Lower lobe of right lung (tissue), 2 donors: ENCODE results near the gene TMEM53. TPM values are rescaled to one million over a fixed set of nuclear protein-coding genes. Genes with fewer than 3 reads are reported as not detected.

Experiments used
- ATAC-seq, 2 donors: fragments of 200-7000 bp; cut with Tn5 transposase; one replicate each; pipeline ENCODE4 v1.9.1; 2020 to 2022; ENCODE audit warnings: mild to moderate bottlenecking in 2 of 2, moderate library complexity in 2 of 2
- DNase-seq: peaks from one replicate; pipeline ENCODE4 v3.0.0-alpha.2; 2020
- H3K27ac ChIP-seq: fragments of 200-600 bp; one replicate; pipeline ENCODE4 v1.8.0; 2022
- H3K27me3 ChIP-seq: fragments of 200-600 bp; one replicate; pipeline ENCODE4 v1.8.0; 2022; ENCODE audit warnings: low read depth
- H3K36me3 ChIP-seq: fragments of 200-600 bp; one replicate; pipeline ENCODE4 v1.8.0; 2022; ENCODE audit warnings: mild to moderate bottlenecking
- H3K4me1 ChIP-seq: fragments of 200-600 bp; one replicate; pipeline ENCODE4 v1.8.0; 2022
- H3K4me3 ChIP-seq: fragments of 200-600 bp; one replicate; pipeline ENCODE4 v1.8.0; 2022; ENCODE audit warnings: mild to moderate bottlenecking
- H3K9me3 ChIP-seq: fragments of 200-600 bp; one replicate; pipeline ENCODE4 v1.8.0; 2022
- CTCF ChIP-seq: fragments of 200-600 bp; IDR thresholded peaks from one replicate; pipeline ENCODE4 v1.8.0; 2022; ENCODE audit warnings: antibody characterized with exemption, mild to moderate bottlenecking
- intact Hi-C: fragments of 100-400 bp; cut with DNase I; formaldehyde crosslinking; loops from one replicate; pipeline ENCODE4 v1.11.0; 2022
- total RNA-seq: library from RNA; stranded (reverse); fragmentation: NEBNext Ultra II Directional; extraction: Animal tissue kit (Norgen Biotek cat#: 25700); gene quantifications from one replicate; pipeline ENCODE4 v1.2.1, GENCODE V29; 2021
- donor health status: DM: no; HTN: yes; CAD: no; lungs with severe emphysema.

The TMEM53 gene
- total RNA-seq, 1 donor from 2014 or later = 22.6 TPM

- H3K27ac ChIP-seq = no peak overlapping the region
- no peaks in the 10 kb centered on the region for H3K27me3 ChIP-seq
- intact Hi-C loops = no loop called here
- H3K36me3 ChIP-seq = no peaks in the 10 kb centered on the region
- ATAC-seq (no peak), DNase-seq (no peak)
- TF ChIP-seq CTCF = no peak
- H3K9me3 ChIP-seq = no peaks in the 10 kb centered on the region
- no peaks in the 10 kb centered on the region for H3K4me1 ChIP-seq
- H3K4me3 ChIP-seq = no peak overlapping the region
These were observed 10.9 kb downstream of the TMEM53 start for GRCh38 chr1:44663417-44663816.

GRCh38 chr1:44662683-44663030 lies 11.6 kb downstream of the TMEM53 start:
- Histone ChIP-seq H3K4me3 (no peak overlapping the region), H3K27ac (no peak overlapping the region), H3K4me1 (no peaks in the 10 kb centered on the region), H3K27me3 (no peaks in the 10 kb centered on the region), H3K36me3 (peaks cover under 1% of the 10 kb centered on the region), H3K9me3 (no peaks in the 10 kb centered on the region)
- DNase-seq (no peak), ATAC-seq (no peak)
- TF ChIP-seq CTCF = no peak
- intact Hi-C loops = no loop called here

GRCh38 chr1:44661781-44662682 lies 12.2 kb downstream of the TMEM53 start:
- Histone ChIP-seq H3K27me3 (no peaks in the 10 kb centered on the region), H3K4me1 (no peaks in the 10 kb centered on the region), H3K27ac (no peak overlapping the region), H3K9me3 (no peaks in the 10 kb centered on the region), H3K4me3 (no peak overlapping the region), H3K36me3 (peaks cover 7% of the 10 kb centered on the region)
- ATAC-seq (no peak), DNase-seq (no peak)
- intact Hi-C loops = no loop called here
- TF ChIP-seq CTCF = no peak

- H3K36me3 ChIP-seq = peaks cover 17% of the 10 kb centered on the region
- H3K4me1 ChIP-seq = no peaks in the 10 kb centered on the region
- no peak for TF ChIP-seq CTCF
- DNase-seq (peak; percentile 62), ATAC-seq (peak; percentile 25 to 53)
- H3K27me3 ChIP-seq = no peaks in the 10 kb centered on the region
- no peak overlapping the region for H3K4me3 ChIP-seq
- H3K27ac ChIP-seq = no peak overlapping the region
- intact Hi-C loops = no loop called here
- H3K9me3 ChIP-seq = no peaks in the 10 kb centered on the region
These were observed 14.1 kb downstream of the TMEM53 start for GRCh38 chr1:44660176-44660575.

GRCh38 chr1:44659566-44659965 lies 14.7 kb downstream of the TMEM53 start:
- H3K27me3 ChIP-seq = no peaks in the 10 kb centered on the region
- intact Hi-C loops = no loop called here

More at GRCh38 chr1:44659566-44659965, 14.7 kb downstream of the TMEM53 start:
- TF ChIP-seq CTCF = no peak
- no peaks in the 10 kb centered on the region for H3K9me3 ChIP-seq
- ATAC-seq = no peak
- DNase-seq = no peak
- no peak overlapping the region for H3K27ac ChIP-seq
- H3K4me3 ChIP-seq = no peak overlapping the region
- peaks cover 19% of the 10 kb centered on the region for H3K36me3 ChIP-seq
- H3K4me1 ChIP-seq = no peaks in the 10 kb centered on the region
